HG03354 (cell line): ENCODE data around the gene TMOD1.

Source experiments
- ATAC-seq: cut with Tn5 transposase; IDR thresholded peaks from one replicate; pipeline ENCODE4 v1.9.1; 2021; ENCODE audit warnings: mild to moderate bottlenecking; ENCODE audit not compliant: unreplicated experiment, poor library complexity, severe bottlenecking

Gene TMOD1

GRCh38 chr9:97535771-97536170 is 34.3 kb downstream of the TMOD1 start:
- no peak for ATAC-seq

GRCh38 chr9:97536480-97536879 is 35.0 kb downstream of the TMOD1 start:
- ATAC-seq = no peak

GRCh38 chr9:97543561-97543960 is 42.1 kb downstream of the TMOD1 start:
- no peak for ATAC-seq

- no peak for ATAC-seq
Measured at GRCh38 chr9:97545486-97545885, 44.0 kb downstream of the TMOD1 start.

GRCh38 chr9:97547098-97547829 is 45.8 kb downstream of the TMOD1 start:
- no peak for ATAC-seq

GRCh38 chr9:97548379-97548778 is 46.9 kb downstream of the TMOD1 start:
- no peak for ATAC-seq

GRCh38 chr9:97548819-97549540 is 47.5 kb downstream of the TMOD1 start:
- no peak for ATAC-seq

- ATAC-seq = no peak
Measured at GRCh38 chr9:97550386-97550785, 48.9 kb downstream of the TMOD1 start.

GRCh38 chr9:97551308-97551707 is 49.8 kb downstream of the TMOD1 start:
- no peak for ATAC-seq

GRCh38 chr9:97553141-97553540 is 51.7 kb downstream of the TMOD1 start:
- no peak for ATAC-seq

- no peak for ATAC-seq
Measured at GRCh38 chr9:97553841-97554240, 52.4 kb downstream of the TMOD1 start.

- ATAC-seq = no peak
Measured at GRCh38 chr9:97554566-97555075, 53.2 kb downstream of the TMOD1 start.

- no peak for ATAC-seq
Measured at GRCh38 chr9:97555164-97555563, 53.7 kb downstream of the TMOD1 start.

- no peak for ATAC-seq
Measured at GRCh38 chr9:97556036-97556720, 54.7 kb downstream of the TMOD1 start.

- ATAC-seq = no peak
Measured at GRCh38 chr9:97556721-97557605, 55.5 kb downstream of the TMOD1 start.

GRCh38 chr9:97557606-97558095 is 56.2 kb downstream of the TMOD1 start:
- no peak for ATAC-seq

GRCh38 chr9:97558701-97559101 is 57.2 kb downstream of the TMOD1 start:
- ATAC-seq = peak; percentile 33

GRCh38 chr9:97559111-97559514 is 57.6 kb downstream of the TMOD1 start:
- peak; percentile 75 for ATAC-seq

- ATAC-seq = no peak
Measured at GRCh38 chr9:97560154-97560553, 58.7 kb downstream of the TMOD1 start.
